Measurements from ENCODE around the gene C13orf42.

DNA sequence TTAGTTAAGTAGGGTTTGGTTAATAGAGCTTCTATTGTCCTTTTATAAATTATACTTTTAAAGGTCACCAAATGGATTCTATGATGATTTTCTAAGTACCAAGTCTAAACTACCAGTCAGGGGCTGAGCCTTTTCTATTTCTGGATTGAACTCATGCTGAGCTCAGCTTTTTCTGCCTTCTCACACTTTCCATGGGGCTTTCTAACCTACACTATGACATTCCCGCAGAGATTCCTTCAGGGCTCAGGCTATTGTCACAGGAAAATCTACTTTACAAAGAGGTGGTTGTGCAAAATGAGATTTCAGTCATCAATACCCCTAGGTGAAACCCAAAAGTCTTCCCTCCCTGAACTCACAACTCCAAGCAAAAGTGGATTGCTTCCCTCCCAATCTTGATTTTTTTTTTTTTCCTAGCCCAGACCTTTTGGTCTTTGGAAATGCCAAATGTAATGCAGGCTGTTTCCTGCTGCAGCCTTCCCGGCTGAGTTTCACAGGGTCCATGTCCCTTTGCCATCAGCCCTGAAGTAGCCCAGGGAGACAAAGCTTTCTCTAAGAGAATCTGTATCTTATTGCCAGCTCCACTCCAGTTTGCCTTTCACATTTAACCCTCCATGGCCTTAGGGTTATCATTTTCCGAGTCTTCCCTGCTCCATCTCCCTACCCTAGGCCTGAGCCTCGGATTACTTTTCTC lies 13.6 kb downstream of the C13orf42 start:
- TF ChIP-seq, protein P1, sequence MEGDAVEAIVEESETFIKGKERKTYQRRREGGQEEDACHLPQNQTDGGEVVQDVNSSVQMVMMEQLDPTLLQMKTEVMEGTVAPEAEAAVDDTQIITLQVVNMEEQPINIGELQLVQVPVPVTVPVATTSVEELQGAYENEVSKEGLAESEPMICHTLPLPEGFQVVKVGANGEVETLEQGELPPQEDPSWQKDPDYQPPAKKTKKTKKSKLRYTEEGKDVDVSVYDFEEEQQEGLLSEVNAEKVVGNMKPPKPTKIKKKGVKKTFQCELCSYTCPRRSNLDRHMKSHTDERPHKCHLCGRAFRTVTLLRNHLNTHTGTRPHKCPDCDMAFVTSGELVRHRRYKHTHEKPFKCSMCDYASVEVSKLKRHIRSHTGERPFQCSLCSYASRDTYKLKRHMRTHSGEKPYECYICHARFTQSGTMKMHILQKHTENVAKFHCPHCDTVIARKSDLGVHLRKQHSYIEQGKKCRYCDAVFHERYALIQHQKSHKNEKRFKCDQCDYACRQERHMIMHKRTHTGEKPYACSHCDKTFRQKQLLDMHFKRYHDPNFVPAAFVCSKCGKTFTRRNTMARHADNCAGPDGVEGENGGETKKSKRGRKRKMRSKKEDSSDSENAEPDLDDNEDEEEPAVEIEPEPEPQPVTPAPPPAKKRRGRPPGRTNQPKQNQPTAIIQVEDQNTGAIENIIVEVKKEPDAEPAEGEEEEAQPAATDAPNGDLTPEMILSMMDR (IDR thresholded peaks at IDR 0.05) = no peak
- TF ChIP-seq POLR2A (IDR thresholded peaks at IDR 0.05) = no peak
